Measurements from ENCODE around the gene UBE2S.
"Not testable (repeated sequence)": the region's sequence is repeated elsewhere in the genome, so short reads cannot be mapped to it uniquely, and the experiment has no call there.

DNA sequence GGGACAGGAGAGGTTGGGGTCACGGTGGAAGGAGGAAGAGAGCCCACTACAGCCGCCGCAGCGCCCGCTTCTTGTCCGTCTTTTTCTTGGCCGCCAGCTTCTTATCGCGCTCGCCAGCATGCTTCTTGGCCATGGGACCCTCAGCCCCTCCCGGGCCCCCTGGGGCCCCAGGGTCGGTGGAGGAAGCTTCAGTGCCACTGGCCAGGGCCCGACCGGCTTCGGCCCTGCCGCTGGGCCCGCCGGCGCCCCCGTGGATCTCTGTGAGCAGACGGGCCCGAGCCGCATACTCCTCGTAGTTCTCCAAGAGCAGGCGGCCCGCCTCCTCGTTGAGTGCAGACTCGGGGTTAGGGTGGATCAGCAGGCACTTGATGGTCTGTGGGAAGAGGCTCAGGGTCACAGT, 6.2 kb downstream of the UBE2S start:
- TF ChIP-seq, protein P1, sequence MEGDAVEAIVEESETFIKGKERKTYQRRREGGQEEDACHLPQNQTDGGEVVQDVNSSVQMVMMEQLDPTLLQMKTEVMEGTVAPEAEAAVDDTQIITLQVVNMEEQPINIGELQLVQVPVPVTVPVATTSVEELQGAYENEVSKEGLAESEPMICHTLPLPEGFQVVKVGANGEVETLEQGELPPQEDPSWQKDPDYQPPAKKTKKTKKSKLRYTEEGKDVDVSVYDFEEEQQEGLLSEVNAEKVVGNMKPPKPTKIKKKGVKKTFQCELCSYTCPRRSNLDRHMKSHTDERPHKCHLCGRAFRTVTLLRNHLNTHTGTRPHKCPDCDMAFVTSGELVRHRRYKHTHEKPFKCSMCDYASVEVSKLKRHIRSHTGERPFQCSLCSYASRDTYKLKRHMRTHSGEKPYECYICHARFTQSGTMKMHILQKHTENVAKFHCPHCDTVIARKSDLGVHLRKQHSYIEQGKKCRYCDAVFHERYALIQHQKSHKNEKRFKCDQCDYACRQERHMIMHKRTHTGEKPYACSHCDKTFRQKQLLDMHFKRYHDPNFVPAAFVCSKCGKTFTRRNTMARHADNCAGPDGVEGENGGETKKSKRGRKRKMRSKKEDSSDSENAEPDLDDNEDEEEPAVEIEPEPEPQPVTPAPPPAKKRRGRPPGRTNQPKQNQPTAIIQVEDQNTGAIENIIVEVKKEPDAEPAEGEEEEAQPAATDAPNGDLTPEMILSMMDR (IDR thresholded peaks at IDR 0.05), result not testable (repeated sequence)
- not testable (repeated sequence) for TF ChIP-seq POLR2AphosphoS5 (IDR thresholded peaks at IDR 0.05)
